ENCODE results near the gene FAAP24.
A peak's percentile ranks its signal among the peaks of the same experiment; 100 is the strongest.
"Not testable (repeated sequence)": the region's sequence is repeated elsewhere in the genome, so short reads cannot be mapped to it uniquely, and the experiment has no call there.

The FAAP24 gene

DNA sequence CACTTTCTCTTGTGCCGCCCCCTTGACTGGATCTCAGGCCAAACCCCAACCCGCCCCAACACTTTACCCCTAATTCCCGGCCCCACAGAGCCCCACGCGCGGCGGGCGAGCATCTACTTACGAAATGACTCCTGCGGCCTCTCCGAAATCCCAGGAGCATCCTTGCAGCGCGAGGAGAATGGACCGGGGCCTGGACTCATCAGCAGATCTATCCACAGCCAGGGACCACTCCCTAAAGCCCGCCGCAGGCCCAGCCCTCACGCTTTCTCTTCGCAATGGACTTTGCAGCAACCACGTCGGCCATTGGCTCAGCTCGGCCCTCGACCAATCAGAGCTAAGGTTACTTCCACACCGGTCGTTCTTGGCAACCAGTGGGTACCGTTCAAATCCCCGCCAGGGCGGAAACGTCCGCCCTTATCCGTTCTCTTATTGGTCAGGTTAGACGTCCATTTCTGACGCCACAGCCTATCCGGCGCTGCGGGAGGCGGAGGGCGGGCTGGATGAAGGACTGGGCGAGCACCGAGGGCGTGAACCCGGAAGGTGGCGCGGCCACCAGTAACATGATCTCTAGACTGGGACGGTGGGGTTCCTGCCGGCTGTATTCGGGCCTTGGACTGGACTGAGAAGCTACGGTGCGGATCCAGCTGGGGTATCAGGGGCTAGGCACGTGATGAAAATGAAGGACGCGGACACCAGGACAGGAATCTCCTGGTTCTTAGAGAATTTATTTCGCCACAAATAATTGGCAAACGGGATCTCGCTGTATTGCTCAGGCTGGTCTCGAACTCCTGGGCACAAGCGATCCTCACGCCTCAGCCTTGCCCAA, at the start of gene FAAP24, which contains the start of gene CEP89:
FAAP24 (plus strand) TSS at position 528 of the 826 bp plus-strand sequence. CDS start 955 bp downstream, outside the sequence.
CEP89 (minus strand) TSS at position 244 of the 826 bp plus-strand sequence; CDS start at position 160, 84 bp downstream.
- Mint-ChIP-seq H3K4me1 (peaks cover 30% of the 10 kb centered on the region), H3K9me3 (no peaks in the 10 kb centered on the region), H3K27ac (peak within 1 kb of the TSS; percentile 96), H3K4me3 (peak within 1 kb of the TSS; percentile 99), H3K36me3 (peaks cover 18% of the 10 kb centered on the region)
- ATAC-seq (peak; percentile 99), DNase-seq (ENCODE audit: low spot score in 2 of 2) (peak; percentile 89 to 97)

DNA sequence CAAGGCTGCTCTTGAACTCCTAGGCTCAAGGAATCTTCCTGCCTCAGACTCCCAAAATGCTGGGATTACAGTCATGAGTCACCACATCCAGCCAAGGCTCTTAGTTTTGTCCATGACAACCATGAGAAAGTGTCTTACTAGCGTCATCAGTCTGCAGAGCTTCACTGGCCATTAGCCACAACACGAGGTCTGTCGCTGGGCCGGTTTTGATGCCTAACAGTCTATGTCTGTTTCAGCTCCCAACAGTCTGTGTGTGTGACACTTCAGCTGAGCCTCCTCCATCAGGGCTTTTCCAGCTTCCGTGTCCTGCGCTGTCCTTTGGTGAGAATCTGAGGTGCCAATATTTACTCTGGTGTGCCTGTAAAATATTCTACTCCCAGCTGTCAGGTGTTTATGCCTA, 47.8 kb upstream of the FAAP24 start:
- no peak for ATAC-seq
- no peak for DNase-seq (ENCODE audit: low spot score in 2 of 2)
- Mint-ChIP-seq H3K9me3 (peaks cover 5% of the 10 kb centered on the region), H3K27ac (no peak overlapping the region), H3K4me3 (no peak overlapping the region), H3K4me1 (no peaks in the 10 kb centered on the region), H3K36me3 (peaks cover 25% of the 10 kb centered on the region)

DNA sequence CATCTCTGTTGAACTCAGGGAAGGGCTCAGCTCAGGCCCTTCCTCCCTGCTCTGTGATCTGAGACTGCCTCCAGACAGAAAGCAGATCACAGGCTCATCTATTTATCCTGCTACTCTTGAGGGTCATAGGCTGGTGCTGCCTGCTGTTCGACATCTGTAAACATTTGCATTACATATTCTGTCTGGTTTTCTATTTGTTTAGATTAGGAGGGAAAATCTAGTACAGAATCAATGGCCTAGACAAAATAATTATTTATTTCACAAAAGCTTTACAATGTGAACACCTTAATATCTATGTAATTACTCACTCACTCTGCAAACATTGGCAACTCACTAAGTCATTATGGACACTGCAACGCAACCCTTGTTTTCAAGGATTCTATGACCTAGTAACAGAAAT, 43.2 kb upstream of the FAAP24 start:
- DNase-seq (ENCODE audit: low spot score in 2 of 2) (no peak), ATAC-seq (no peak)
- Mint-ChIP-seq H3K4me3 (no peak overlapping the region), H3K27ac (no peak overlapping the region), H3K9me3 (peaks cover 5% of the 10 kb centered on the region), H3K4me1 (peaks cover 3% of the 10 kb centered on the region), H3K36me3 (peaks cover 40% of the 10 kb centered on the region)

DNA sequence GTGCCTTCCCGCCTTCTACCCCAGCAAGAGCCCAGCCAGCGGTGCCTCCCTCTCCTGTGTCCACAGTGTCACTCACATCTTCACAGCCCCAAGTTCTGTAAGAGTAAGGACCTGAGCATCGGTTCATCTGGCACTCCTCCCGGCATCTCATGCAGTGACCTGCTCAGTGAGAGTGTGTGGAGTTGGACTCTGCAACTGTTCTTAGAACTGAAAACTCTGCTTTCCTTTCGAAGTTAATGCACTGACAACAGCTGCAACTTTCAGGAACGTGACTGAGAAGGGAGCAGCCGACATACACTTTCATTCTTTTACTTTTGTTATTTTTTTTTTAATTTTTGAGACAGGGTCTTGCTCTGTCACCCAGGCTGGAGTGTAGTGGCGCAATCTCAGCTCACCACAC, 41.5 kb upstream of the FAAP24 start:
- peaks cover 5% of the 10 kb centered on the region for H3K9me3 Mint-ChIP-seq
- peaks cover 37% of the 10 kb centered on the region for H3K36me3 Mint-ChIP-seq

DNA sequence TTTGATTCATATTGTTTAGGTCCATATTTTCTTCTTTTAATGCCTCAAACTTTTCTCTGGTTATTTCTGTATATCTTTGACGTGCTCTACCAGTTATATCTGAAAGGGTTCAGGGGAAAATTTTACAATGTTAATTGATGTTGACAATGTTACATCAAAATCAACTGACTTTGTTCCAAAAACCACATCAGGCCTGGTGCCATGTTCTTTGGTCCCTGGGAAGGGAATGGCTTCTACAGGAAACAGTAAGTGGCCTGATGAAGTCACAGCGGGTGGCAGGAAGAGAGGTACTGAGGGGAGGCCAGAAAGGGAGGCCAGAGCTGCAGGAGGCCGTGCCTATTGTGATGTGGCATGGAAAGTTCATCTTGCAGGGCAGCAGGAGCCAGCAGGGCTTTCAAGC, 38.5 kb upstream of the FAAP24 start:
- Mint-ChIP-seq H3K27ac (peak overlapping the region; percentile 17), H3K9me3 (peaks cover 2% of the 10 kb centered on the region), H3K4me3 (no peak overlapping the region), H3K36me3 (peaks cover 32% of the 10 kb centered on the region), H3K4me1 (peaks cover 8% of the 10 kb centered on the region)
- ATAC-seq (no peak), DNase-seq (ENCODE audit: low spot score in 2 of 2) (no peak)

More for the DNA sequence above, 41.5 kb upstream of the FAAP24 start:
- ATAC-seq (no peak), DNase-seq (ENCODE audit: low spot score in 2 of 2) (no peak)
- H3K4me3 Mint-ChIP-seq, result no peak overlapping the region
- H3K4me1 Mint-ChIP-seq, result peaks cover 8% of the 10 kb centered on the region
- no peak overlapping the region for H3K27ac Mint-ChIP-seq

- no peak for DNase-seq (ENCODE audit: low spot score in 2 of 2)
- no peak overlapping the region for H3K27ac Mint-ChIP-seq
- peaks cover 8% of the 10 kb centered on the region for H3K4me1 Mint-ChIP-seq
- no peaks in the 10 kb centered on the region for H3K9me3 Mint-ChIP-seq
- no peak overlapping the region for H3K4me3 Mint-ChIP-seq
- peaks cover 30% of the 10 kb centered on the region for H3K36me3 Mint-ChIP-seq
- peak; percentile 13 for ATAC-seq
Observed at GRCh38 chr19:32935629-32936028, 36.4 kb upstream of the FAAP24 start.

DNA sequence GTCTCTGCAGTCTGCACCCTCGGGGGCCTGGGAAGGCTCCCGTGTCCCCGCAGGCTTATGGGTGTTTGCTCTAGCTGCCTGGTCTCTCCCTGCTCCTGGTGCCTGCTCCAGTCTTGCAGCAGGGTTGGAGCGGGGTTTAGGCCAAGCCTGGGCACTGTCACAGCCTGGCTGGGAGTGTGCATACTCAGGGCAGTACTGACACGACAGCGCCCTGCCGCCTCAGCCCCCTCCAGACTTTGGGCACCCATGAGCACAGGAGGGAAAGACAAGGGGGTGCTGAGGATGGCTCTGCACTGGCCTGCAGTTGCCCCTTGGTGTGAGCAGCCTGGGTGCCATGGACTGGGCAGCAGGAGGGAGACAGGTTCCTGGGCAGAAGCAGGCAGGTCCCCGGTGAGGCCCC, 36.0 kb upstream of the FAAP24 start:
- peaks cover 8% of the 10 kb centered on the region for H3K4me1 Mint-ChIP-seq
- H3K4me3 Mint-ChIP-seq, result no peak overlapping the region
- peaks cover 26% of the 10 kb centered on the region for H3K36me3 Mint-ChIP-seq
- H3K9me3 Mint-ChIP-seq, result no peaks in the 10 kb centered on the region
- no peak for DNase-seq (ENCODE audit: low spot score in 2 of 2)
- no peak overlapping the region for H3K27ac Mint-ChIP-seq
- peak; percentile 11 for ATAC-seq

DNA sequence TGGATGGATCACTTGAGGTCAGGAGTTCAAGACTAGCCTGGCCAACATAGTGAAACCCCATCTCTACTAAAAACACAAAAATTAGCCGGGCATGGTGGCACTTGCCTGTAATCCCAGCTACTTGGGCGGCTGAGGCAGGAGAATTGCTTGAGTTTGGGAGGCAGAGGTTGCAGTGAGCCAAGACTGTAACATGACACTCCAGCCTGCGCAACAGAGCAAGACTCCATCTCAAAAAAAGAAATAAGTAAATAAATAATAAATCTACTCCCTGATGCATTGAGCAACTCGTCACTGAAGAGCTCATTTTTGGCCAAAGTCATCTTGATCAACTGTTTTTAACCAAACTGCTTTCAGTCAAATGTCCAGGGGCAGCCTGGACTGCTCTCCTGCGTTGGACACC, 30.8 kb upstream of the FAAP24 start:
- not testable (repeated sequence) for H3K4me3 Mint-ChIP-seq; H3K9me3 Mint-ChIP-seq; H3K4me1 Mint-ChIP-seq; ATAC-seq; DNase-seq (ENCODE audit: low spot score in 2 of 2); H3K27ac Mint-ChIP-seq
- H3K36me3 Mint-ChIP-seq, result peaks cover 50% of the 10 kb centered on the region

DNA sequence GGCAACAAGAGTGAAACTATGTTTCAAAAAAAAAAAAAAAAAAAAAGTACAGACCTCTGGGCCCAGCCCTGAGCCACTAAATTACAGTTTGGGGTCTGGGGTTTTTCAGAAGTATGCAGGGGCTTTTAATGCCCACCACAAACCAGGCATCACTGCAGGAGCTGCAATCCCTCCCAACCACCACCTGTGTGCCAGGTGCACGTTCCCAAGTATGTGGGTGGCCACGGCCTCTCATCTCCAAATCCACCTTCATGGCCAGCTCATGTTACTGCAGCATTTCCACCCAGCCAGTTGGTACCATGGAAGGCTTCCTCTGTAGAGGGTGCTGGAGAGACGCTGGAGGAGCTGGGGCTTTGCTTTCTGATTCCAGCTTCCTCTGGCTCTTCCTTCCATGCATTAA, 26.8 kb upstream of the FAAP24 start:
- no peaks in the 10 kb centered on the region for H3K4me1 Mint-ChIP-seq
- no peak overlapping the region for H3K27ac Mint-ChIP-seq
- H3K36me3 Mint-ChIP-seq, result peaks cover 67% of the 10 kb centered on the region
- H3K9me3 Mint-ChIP-seq, result no peaks in the 10 kb centered on the region
- ATAC-seq (no peak), DNase-seq (ENCODE audit: low spot score in 2 of 2) (no peak)
- no peak overlapping the region for H3K4me3 Mint-ChIP-seq

DNA sequence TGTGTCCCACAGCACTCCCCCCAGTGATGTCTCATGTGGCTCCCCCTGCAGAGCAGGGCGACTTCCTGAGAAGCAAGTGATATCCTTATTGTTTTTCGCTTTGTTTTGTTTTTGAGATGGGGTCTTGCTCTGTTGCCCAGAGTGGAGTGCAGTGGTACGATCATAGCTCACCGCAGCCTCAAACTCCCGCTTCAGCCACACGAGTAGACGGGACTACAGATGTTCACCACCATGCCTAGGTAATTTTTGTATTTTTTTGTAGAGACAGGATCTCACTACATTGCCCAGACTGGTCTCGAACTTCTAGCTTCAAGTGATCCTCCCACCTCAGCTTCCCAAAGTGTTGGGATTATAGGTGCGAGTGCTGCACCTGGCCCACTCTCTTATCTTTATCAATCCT, 5.3 kb upstream of the FAAP24 start:
- Mint-ChIP-seq H3K4me3 (no peak overlapping the region), H3K9me3 (no peaks in the 10 kb centered on the region), H3K27ac (no peak overlapping the region), H3K4me1 (peaks cover 16% of the 10 kb centered on the region), H3K36me3 (peaks cover 30% of the 10 kb centered on the region)
- DNase-seq (ENCODE audit: low spot score in 2 of 2), result no peak
- ATAC-seq, result no peak

GRCh38 chr19:32969549-32969948, 2.5 kb upstream of the FAAP24 start:
- no peak for ATAC-seq
- Mint-ChIP-seq H3K27ac (no peak overlapping the region), H3K36me3 (peaks cover 18% of the 10 kb centered on the region), H3K9me3 (no peaks in the 10 kb centered on the region), H3K4me3 (no peak overlapping the region), H3K4me1 (peaks cover 21% of the 10 kb centered on the region)
- DNase-seq (ENCODE audit: low spot score in 2 of 2), result no peak

- no peak for ATAC-seq
Observed at GRCh38 chr19:32971012-32971595, 938 bp upstream of the FAAP24 start.

GRCh38 chr19:32976223-32976805, 4.3 kb downstream of the FAAP24 start:
- peak; percentile 52 to 79 for DNase-seq (ENCODE audit: low spot score in 2 of 2)
- peaks cover 25% of the 10 kb centered on the region for H3K36me3 Mint-ChIP-seq
- H3K4me1 Mint-ChIP-seq, result peaks cover 19% of the 10 kb centered on the region
- H3K4me3 Mint-ChIP-seq, result no peak overlapping the region
- no peaks in the 10 kb centered on the region for H3K9me3 Mint-ChIP-seq
- no peak for ATAC-seq
- H3K27ac Mint-ChIP-seq, result no peak overlapping the region

More at GRCh38 chr19:32971012-32971595, 938 bp upstream of the FAAP24 start:
- Mint-ChIP-seq H3K4me3 (peak overlapping the region; percentile 99), H3K36me3 (peaks cover 10% of the 10 kb centered on the region), H3K9me3 (no peaks in the 10 kb centered on the region), H3K4me1 (peaks cover 26% of the 10 kb centered on the region), H3K27ac (peak overlapping the region; percentile 96)
- no peak for DNase-seq (ENCODE audit: low spot score in 2 of 2)

GRCh38 chr19:32977280-32977679, 5.2 kb downstream of the FAAP24 start:
- no peaks in the 10 kb centered on the region for H3K9me3 Mint-ChIP-seq
- H3K4me1 Mint-ChIP-seq, result peaks cover 9% of the 10 kb centered on the region
- ATAC-seq (no peak), DNase-seq (ENCODE audit: low spot score in 2 of 2) (no peak)
- peaks cover 16% of the 10 kb centered on the region for H3K36me3 Mint-ChIP-seq
- no peak overlapping the region for H3K4me3 Mint-ChIP-seq
- H3K27ac Mint-ChIP-seq, result no peak overlapping the region

- not testable (repeated sequence) for H3K27ac Mint-ChIP-seq; DNase-seq (ENCODE audit: low spot score in 2 of 2); H3K9me3 Mint-ChIP-seq; ATAC-seq; H3K4me3 Mint-ChIP-seq; H3K4me1 Mint-ChIP-seq
- peaks cover 16% of the 10 kb centered on the region for H3K36me3 Mint-ChIP-seq
Observed at GRCh38 chr19:32977813-32978212, 5.8 kb downstream of the FAAP24 start.

Measured in stimulated activated effector memory CD8-positive, alpha-beta T cell treated with anti-CD3 and anti-CD28 coated beads, Interleukin-12 subunit alpha, Interleukin-12 subunit beta, amount 100 ng/mL, for 72 hours (primary cell).